Dendritic cell treated with granulocyte-macrophage colony-stimulating factor and Interleukin-4, amounts not matched to agents 40 ng/mL and 50 ng/mL, for 4 days (primary cell): ENCODE measurements around the gene MRPS25.

ENCODE experiments used
- H3K27ac Mint-ChIP-seq: one replicate; pipeline ENCODE4 v1.8.0; 2022; ENCODE audit warnings: mild to moderate bottlenecking, mixed read lengths
- H3K27me3 Mint-ChIP-seq: one replicate; pipeline ENCODE4 v1.8.0; 2022; ENCODE audit warnings: mild to moderate bottlenecking, mixed read lengths
- H3K36me3 Mint-ChIP-seq: one replicate; pipeline ENCODE4 v1.8.0; 2022; ENCODE audit warnings: low read depth, mixed read lengths
- H3K4me1 Mint-ChIP-seq: one replicate; pipeline ENCODE4 v1.8.0; 2022; ENCODE audit warnings: low read depth, mixed read lengths
- H3K4me3 Mint-ChIP-seq: one replicate; pipeline ENCODE4 v1.8.0; 2022; ENCODE audit warnings: mild to moderate bottlenecking, moderate library complexity, mixed read lengths
- H3K9me3 Mint-ChIP-seq: one replicate; pipeline ENCODE4 v1.8.0; 2022; ENCODE audit warnings: mixed read lengths
- intact Hi-C: fragments of 100-400 bp; cut with micrococcal nuclease; formaldehyde crosslinking; loops from one replicate; pipeline ENCODE4 v1.15.0; 2022

Gene MRPS25

DNA sequence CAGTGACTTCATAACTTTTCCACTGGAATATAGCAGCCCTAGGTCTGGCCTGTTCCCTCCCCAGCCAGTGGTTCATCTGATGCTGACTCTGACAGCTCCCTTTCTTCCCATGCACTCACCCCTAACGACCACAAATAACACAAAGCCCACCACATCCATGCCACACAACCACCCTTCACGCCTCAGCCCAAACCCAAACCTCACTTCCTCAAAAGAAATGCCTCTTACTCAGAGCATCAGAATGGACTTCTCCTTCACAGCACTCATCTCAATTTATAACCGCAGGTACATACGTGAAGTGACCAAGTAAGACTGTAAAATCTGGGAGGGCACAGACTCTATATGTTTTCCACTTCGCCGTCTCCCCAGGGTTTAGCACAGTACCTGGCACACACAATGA lies 32.8 kb upstream of the MRPS25 start:
- intact Hi-C loops = loop anchor here (2.0 to 5.0 kb wide), 2 partner anchors 33 to 109 kb away; partner anchors contain the start of genes CAPN7 and MRPS25
- no peaks in the 10 kb centered on the region for H3K27me3 Mint-ChIP-seq
- H3K36me3 Mint-ChIP-seq = peaks cover 43% of the 10 kb centered on the region
- H3K4me3 Mint-ChIP-seq = peak overlapping the region; percentile 88
- peak overlapping the region; percentile 95 for H3K27ac Mint-ChIP-seq
- H3K4me1 Mint-ChIP-seq = peaks cover 45% of the 10 kb centered on the region
- no peaks in the 10 kb centered on the region for H3K9me3 Mint-ChIP-seq

DNA sequence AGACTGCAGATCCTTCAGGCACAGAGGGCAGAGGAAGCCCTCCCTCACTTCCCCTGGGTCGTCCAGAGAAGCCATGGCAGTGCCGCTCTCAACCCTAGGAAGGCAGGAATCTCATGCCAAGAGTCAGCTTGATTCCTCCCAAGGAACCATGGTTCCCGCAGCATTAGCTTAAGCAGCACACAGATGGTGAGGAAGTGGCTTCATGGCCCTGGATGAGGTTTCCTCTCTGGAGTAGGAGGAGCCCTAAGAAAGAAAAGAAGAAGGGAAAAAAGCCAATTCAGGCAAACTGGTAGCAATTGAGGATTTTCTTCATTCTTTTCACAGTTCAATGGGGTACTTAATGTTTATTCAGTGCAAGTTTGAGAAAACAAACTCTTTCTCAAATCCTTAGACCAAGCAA lies 30.9 kb upstream of the MRPS25 start:
- intact Hi-C loops = loop anchor here (5.0 kb wide), 1 partner anchor 111 kb away; the partner anchor contains the start of gene CAPN7
- Mint-ChIP-seq H3K36me3 (peaks cover 56% of the 10 kb centered on the region), H3K27me3 (no peaks in the 10 kb centered on the region), H3K4me1 (peaks cover 30% of the 10 kb centered on the region), H3K27ac (peak overlapping the region; percentile 40), H3K4me3 (no peak overlapping the region), H3K9me3 (no peaks in the 10 kb centered on the region)

DNA sequence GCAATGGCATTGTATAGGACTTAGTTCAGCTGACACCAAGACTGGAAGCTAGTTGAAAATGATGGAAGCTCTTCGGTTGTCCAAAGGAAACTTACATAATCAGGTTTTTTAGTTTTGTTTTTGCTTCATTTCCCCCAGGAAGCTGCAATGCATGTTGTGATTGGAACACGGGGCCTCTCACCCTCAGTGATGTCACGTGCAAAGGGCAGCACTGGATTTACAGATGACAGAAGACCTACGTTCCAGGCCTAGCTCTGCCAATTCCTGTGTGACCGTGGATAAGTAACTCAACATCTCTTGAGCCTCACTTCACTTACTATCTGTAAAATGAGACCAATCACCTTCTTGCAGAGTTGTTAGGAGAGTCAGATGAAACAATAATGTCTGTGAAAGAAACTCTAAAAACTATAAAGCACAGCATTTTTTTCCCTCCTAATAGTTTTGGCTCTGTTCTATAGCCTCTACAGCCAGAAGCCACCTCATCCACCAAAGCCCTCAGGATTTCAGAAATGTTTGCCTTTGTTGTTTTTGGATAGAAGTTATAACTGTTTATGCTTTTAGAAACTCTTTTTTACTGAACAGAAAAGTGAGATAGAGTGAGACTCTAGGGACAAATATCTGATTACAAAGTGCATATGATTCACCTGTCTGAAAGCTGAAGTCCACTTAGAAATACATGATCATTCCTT lies 29.2 kb upstream of the MRPS25 start:
- H3K36me3 Mint-ChIP-seq = peaks cover 73% of the 10 kb centered on the region
- H3K9me3 Mint-ChIP-seq = no peaks in the 10 kb centered on the region
- H3K27me3 Mint-ChIP-seq = no peaks in the 10 kb centered on the region
- no peak overlapping the region for H3K27ac Mint-ChIP-seq
- intact Hi-C loops = no loop called here
- no peak overlapping the region for H3K4me3 Mint-ChIP-seq
- peaks cover 25% of the 10 kb centered on the region for H3K4me1 Mint-ChIP-seq

DNA sequence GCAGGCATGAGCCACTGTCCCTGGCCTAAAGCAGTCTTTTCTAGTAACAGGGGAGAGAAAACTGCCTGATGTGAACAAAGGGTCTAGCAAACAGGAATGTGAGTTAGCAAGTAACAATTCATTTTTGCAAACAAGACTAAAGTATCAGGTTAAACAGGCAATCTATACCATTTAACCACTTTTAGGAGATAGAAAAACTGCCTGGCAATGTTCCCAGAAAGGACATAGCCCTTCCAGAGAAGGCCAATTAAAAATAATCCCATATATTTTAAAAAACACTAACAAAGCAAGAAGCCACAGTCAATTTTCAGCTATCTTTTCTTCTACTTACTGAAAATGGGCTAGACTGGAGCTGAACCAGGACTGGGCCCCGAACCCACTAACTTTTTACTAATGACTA lies 27.6 kb upstream of the MRPS25 start:
- Mint-ChIP-seq H3K4me3 (no peak overlapping the region), H3K4me1 (peaks cover 11% of the 10 kb centered on the region), H3K27ac (no peak overlapping the region), H3K27me3 (no peaks in the 10 kb centered on the region), H3K9me3 (no peaks in the 10 kb centered on the region), H3K36me3 (peaks cover 70% of the 10 kb centered on the region)
- intact Hi-C loops = no loop called here

DNA sequence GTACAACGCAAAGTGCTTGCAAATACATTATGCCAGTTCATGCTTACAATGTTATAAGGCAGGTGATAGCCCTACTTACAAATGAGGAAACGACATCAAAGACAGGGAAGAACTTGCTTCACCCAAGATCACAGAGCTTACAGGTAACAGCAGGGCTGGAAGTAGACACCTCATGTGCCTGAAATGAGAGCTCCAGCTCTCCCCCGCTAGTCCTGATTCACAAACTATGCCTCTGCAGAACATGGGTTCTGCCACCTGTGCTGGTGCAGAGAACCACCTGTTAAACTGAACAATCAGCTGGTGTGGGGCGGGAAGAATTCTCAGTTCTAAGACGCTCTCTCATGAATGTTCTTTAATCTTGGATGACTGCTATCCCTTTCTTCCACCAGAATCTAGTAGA lies 26.5 kb upstream of the MRPS25 start:
- intact Hi-C loops = no loop called here
- Mint-ChIP-seq H3K27me3 (no peaks in the 10 kb centered on the region), H3K9me3 (no peaks in the 10 kb centered on the region), H3K36me3 (peaks cover 81% of the 10 kb centered on the region), H3K4me3 (no peak overlapping the region), H3K27ac (no peak overlapping the region), H3K4me1 (peaks cover 9% of the 10 kb centered on the region)

DNA sequence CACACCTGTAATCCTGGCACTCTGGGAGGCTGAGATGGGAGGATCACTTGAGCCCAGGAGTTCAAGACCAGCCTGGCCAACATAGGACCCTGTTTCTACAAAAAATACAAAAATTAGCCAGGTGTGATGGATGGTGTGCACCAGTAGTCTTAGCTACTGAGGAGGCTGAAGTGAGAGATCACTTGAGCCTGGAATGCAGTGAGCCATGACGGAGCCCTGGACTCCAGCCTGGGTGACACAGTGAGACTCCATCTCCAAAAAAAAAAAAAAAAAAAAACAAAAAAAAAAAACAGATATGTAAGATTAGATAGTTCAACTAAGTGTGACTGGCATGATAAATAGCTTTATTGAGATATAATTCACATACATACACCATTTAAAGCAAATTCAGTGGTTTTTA lies 24.1 kb upstream of the MRPS25 start:
- intact Hi-C loops = no loop called here
- Mint-ChIP-seq H3K27ac (no peak overlapping the region), H3K9me3 (no peaks in the 10 kb centered on the region), H3K4me1 (no peaks in the 10 kb centered on the region), H3K4me3 (no peak overlapping the region), H3K27me3 (no peaks in the 10 kb centered on the region), H3K36me3 (peaks cover 88% of the 10 kb centered on the region)

DNA sequence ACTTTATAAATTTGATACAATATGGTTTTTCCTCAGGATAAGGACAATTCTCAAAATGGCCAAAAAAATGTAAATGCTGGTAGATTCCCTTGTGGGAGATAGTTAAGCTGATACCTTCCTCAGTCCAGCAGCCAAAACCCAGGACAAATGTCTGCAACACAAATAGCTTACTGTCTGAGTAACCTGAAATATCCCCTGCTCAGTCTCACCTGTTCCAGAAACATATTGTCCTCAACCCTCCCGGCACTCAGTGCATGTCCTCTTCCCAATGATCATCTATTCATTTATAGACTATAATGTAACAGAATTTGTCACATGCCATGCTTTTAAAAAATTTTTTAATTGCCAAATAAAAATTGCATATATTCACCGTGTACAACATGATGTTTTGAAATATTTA lies 21.6 kb upstream of the MRPS25 start:
- Mint-ChIP-seq H3K4me1 (peaks cover 21% of the 10 kb centered on the region), H3K36me3 (peaks cover 92% of the 10 kb centered on the region), H3K9me3 (no peaks in the 10 kb centered on the region), H3K4me3 (no peak overlapping the region), H3K27ac (no peak overlapping the region), H3K27me3 (no peaks in the 10 kb centered on the region)
- intact Hi-C loops = no loop called here

DNA sequence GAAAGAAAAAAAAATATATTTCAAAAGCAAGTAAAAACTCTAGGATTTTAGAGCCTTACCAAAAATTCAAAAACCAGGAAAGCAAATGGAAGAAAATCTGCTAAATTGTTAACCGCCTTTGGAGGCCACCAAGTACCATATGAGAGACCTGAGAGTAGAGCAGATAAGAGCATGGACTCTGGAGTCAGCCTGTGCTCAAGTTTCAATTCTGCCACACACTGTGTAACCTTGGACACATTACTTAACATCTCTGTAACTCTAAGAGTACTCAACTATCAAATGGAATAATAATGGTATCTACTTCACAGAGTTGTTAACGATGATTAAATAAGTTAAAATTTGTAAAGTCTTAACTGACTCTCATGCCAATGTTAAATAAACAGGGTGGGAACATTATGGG lies 21.1 kb upstream of the MRPS25 start:
- Mint-ChIP-seq H3K36me3 (peaks cover 93% of the 10 kb centered on the region), H3K4me1 (peaks cover 25% of the 10 kb centered on the region), H3K4me3 (no peak overlapping the region), H3K9me3 (no peaks in the 10 kb centered on the region), H3K27ac (no peak overlapping the region), H3K27me3 (no peaks in the 10 kb centered on the region)
- intact Hi-C loops = no loop called here

DNA sequence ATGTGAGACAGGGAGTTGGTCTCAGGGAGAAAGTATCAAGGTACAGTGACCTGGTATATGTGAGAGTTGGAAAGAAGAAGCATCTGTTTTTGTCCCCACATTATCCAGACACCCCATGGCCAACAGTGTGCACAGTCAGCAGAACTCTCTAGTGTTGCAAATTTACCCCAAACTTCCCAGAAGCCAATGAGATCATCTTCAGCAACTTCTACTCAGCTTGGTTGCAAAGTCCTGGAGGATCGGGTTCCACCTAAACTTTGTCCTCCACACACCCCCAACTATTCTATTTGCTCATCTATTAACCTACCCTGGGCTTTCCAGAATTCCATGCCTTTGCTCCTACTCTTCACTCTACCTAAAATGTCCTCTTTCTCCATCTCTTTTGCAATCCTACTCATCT lies 18.1 kb upstream of the MRPS25 start:
- peaks cover 95% of the 10 kb centered on the region for H3K36me3 Mint-ChIP-seq
- H3K9me3 Mint-ChIP-seq = no peaks in the 10 kb centered on the region
- peaks cover 26% of the 10 kb centered on the region for H3K4me1 Mint-ChIP-seq
- no peak overlapping the region for H3K4me3 Mint-ChIP-seq
- intact Hi-C loops = no loop called here
- H3K27ac Mint-ChIP-seq = peak overlapping the region; percentile 67
- H3K27me3 Mint-ChIP-seq = no peaks in the 10 kb centered on the region

DNA sequence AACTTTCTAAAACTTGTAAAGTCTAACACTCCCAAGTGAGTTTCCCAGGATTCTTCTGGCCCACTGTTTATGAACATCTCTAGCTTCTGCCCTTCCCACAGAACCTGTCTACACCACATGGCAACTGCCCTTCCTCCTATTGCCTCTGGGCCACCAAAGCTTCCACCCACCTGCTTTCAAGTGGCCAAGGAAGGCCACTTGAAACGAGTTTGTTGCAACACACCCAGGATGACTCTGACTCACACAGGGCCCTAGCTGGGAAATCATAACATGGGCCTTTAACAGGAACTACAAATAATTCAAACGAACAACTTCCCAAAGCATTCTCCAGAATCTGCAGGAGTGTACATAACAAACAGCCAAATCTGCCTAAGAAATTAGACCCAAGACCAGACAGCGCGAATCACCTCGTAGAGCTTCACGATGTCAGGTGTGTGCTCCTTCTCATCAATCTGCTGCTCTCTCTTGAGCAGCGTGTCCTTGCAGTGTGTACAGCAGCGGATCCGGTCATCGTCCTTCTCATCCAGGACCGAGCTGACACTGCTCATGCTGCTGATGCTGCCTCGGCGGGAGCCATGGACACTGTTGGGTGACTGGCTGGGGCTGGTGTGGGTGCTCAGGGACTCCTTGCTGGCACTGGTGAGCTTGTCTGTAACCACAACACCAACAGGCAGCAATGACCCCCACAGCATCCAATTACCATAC lies 17.0 kb upstream of the MRPS25 start:
- intact Hi-C loops = no loop called here
- Mint-ChIP-seq H3K36me3 (peaks cover 96% of the 10 kb centered on the region), H3K4me3 (no peak overlapping the region), H3K4me1 (peaks cover 26% of the 10 kb centered on the region), H3K27me3 (no peaks in the 10 kb centered on the region), H3K9me3 (no peaks in the 10 kb centered on the region), H3K27ac (peak overlapping the region; percentile 67)

DNA sequence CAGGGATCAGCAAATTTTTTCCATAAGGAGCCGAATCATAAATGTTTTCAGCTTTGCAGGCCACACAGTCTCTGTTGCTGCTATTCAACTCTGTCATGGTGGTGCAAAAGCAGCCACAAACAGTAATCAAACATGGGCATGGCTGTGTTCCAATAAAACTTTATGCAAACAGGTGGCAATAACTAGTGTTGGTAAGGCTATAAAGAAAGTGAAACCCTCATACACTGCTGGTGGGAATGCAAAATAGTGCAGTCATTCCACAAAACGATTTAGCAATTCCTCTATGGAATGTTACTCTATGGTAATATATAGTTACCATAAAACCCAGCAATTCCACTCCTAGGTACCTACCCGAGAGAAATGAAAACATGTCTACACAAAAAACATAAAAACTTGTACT lies 14.0 kb upstream of the MRPS25 start:
- intact Hi-C loops = no loop called here
- H3K4me1 Mint-ChIP-seq = peaks cover 37% of the 10 kb centered on the region
- H3K4me3 Mint-ChIP-seq = no peak overlapping the region
- no peak overlapping the region for H3K27ac Mint-ChIP-seq
- no peaks in the 10 kb centered on the region for H3K9me3 Mint-ChIP-seq
- H3K36me3 Mint-ChIP-seq = peaks cover 96% of the 10 kb centered on the region
- H3K27me3 Mint-ChIP-seq = no peaks in the 10 kb centered on the region

DNA sequence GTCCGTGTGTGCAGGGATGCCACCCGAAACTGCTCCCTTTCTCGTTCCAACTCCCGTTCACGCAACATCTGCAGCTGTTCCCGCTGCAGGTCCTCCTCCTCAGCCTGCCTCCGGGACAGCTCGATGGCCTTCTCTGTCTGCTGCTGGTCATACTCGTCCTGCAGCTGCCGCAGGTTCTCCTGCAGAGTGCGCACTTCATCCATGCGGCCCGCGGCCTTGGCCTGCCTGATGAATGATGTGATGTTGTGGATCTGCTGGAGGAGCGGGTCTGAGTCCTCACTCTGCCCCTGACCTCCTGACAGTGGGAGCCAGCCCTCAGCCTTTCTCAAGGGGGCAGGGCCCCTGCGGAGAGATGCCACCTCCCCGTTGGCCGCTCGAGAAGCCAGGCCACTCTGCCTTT lies 9.4 kb upstream of the MRPS25 start:
- peaks cover 96% of the 10 kb centered on the region for H3K36me3 Mint-ChIP-seq
- no peaks in the 10 kb centered on the region for H3K27me3 Mint-ChIP-seq
- H3K4me3 Mint-ChIP-seq = no peak overlapping the region
- intact Hi-C loops = no loop called here
- peaks cover 11% of the 10 kb centered on the region for H3K4me1 Mint-ChIP-seq
- no peak overlapping the region for H3K27ac Mint-ChIP-seq
- no peaks in the 10 kb centered on the region for H3K9me3 Mint-ChIP-seq

DNA sequence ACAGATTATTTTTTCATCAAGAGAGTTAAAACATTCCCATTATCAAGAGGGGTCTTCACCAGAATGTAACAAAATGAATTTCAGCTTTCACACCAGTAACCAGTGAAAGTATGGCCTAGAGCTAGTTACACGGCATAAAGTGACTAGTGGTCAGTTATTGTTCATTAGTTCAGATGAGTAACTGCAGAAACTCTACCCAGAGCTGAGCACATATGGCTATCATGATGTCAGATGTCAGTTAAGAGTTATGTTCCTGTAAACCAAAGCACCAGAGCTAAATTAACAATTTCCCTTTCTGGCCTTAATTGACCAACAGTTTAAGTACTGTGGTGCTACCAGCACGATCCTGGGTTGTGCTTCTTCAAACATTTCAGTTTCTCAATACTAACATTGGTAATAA lies 6.6 kb upstream of the MRPS25 start:
- intact Hi-C loops = no loop called here
- Mint-ChIP-seq H3K36me3 (peaks cover 83% of the 10 kb centered on the region), H3K4me3 (no peak overlapping the region), H3K27me3 (no peaks in the 10 kb centered on the region), H3K4me1 (peaks cover 11% of the 10 kb centered on the region), H3K9me3 (no peaks in the 10 kb centered on the region), H3K27ac (no peak overlapping the region)

DNA sequence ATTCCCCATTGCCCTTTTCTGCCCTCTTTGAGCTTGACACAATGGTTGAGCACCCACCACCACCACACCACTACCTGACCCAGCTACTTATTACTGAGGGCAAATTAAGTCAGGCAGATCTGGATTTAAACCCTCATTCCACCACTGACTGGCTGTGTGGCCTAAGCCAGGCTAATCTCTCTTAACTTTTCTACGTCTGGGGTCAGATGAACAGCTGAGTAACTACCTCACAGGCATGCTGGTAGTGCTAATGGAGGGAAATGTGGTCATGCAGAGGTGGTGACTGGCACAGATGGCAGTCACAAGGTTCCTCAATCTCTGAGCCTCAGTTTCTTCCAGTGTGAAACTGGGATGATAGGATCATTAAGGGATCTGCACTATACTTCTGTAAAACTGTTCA lies 4.3 kb upstream of the MRPS25 start:
- Mint-ChIP-seq H3K36me3 (peaks cover 68% of the 10 kb centered on the region), H3K27me3 (no peaks in the 10 kb centered on the region), H3K9me3 (no peaks in the 10 kb centered on the region), H3K27ac (no peak overlapping the region), H3K4me1 (no peaks in the 10 kb centered on the region), H3K4me3 (no peak overlapping the region)
- intact Hi-C loops = loop anchor here (10.0 kb wide), 1 partner anchor 415 kb away; the partner anchor contains the start of gene CCDC174
